ENCODE results near the gene ETS2. TPM values are rescaled to one million over a fixed set of nuclear protein-coding genes. Genes with fewer than 3 reads are reported as not detected.
A peak's percentile ranks its signal among the peaks of the same experiment; 100 is the strongest.

Gene ETS2
- polyA plus RNA-seq, 1 donor from 2014 or later, result 2.8 TPM

DNA sequence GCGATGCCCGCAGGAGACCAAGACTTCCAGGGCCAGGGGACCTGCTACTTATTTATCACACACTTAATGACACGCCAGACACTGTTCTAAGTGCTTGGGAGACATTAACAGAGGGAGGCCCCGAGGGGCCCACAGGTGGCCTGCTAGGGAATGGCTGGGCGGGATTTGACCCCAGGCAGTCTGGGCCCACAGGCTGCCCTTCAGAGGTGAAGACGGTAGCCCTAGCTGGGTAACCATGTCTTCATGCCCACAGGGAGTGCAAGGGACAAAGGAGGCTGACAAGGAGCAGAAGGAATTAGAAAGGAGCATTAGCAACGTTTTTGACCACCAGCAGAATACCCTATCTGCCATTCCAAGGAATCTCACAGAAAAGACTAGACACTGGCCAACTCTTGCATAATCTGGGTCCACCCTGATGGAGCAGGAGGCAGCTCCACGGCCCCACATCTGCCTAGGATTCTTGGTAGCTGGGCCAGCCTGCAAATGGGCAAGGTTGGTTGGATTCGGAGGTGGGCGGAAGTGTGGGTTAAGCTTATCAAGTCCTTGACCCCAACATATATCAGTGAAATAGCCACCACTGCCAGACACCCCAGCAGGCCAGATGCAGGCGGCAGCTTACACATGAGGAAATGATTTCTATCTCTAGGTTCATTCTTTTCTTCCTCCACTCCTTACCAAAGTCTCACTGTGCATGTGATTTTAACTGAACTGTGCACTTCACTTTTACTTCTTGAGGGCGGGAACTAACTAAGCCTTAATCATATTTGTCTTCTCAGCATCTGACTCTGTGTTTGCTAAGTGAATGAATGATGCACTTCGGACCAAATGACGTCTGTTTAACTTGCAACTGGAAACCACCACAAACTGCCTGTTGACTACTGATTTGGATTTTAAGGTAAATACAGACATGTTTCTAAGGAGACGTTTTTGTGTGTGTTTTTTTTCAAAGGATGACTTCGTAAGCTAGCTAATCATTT, 3.4 kb upstream of the ETS2 start:
- H3K4me1 Mint-ChIP-seq, result peaks cover 9 to 11% (median 10%) of the 10 kb centered on the region in 3 donors
- no peaks in the 10 kb centered on the region for H3K36me3 Mint-ChIP-seq
- H3K4me3 Mint-ChIP-seq, result peak overlapping the region in 1 of 4 donors; percentile 79
- H3K27me3 Mint-ChIP-seq, result peaks cover 21% of the 10 kb centered on the region
- no peaks in the 10 kb centered on the region for H3K9me3 Mint-ChIP-seq
- H3K27ac Mint-ChIP-seq, result peak overlapping the region in 1 of 3 donors; percentile 74

DNA sequence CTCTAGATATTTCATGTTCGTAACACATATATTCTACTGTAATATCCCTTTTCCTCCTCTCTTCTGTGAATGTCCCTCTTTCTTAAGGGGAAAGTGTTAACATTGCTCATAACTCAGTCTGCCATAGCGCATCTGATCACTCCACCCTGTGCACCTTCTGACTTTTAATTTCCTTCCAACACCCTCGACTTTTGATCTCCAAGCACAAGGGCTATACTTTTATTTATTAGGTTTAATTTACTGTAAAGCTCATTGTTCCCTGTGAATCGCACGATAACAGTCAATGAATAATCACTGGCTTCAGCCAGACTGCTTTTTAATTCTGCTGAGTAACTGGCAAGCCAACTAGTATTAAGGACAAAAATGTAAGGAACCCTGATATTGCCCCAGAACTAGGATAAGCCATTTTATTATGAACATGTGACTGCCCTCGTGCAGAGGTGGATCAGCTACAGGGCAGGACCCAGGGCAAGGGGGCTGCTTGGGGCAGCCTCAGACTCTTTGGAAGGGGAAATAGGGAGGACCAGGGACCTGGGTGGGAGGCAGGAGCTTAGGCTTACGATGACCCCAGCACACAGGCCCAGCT, 2.6 kb upstream of the ETS2 start:
- Mint-ChIP-seq H3K4me1 (peaks cover 9 to 19% (median 17%) of the 10 kb centered on the region in 3 donors), H3K4me3 (peak overlapping the region in 1 of 4 donors; percentile 79), H3K27me3 (peaks cover 21% of the 10 kb centered on the region), H3K27ac (no peak overlapping the region), H3K36me3 (no peaks in the 10 kb centered on the region), H3K9me3 (no peaks in the 10 kb centered on the region)

DNA sequence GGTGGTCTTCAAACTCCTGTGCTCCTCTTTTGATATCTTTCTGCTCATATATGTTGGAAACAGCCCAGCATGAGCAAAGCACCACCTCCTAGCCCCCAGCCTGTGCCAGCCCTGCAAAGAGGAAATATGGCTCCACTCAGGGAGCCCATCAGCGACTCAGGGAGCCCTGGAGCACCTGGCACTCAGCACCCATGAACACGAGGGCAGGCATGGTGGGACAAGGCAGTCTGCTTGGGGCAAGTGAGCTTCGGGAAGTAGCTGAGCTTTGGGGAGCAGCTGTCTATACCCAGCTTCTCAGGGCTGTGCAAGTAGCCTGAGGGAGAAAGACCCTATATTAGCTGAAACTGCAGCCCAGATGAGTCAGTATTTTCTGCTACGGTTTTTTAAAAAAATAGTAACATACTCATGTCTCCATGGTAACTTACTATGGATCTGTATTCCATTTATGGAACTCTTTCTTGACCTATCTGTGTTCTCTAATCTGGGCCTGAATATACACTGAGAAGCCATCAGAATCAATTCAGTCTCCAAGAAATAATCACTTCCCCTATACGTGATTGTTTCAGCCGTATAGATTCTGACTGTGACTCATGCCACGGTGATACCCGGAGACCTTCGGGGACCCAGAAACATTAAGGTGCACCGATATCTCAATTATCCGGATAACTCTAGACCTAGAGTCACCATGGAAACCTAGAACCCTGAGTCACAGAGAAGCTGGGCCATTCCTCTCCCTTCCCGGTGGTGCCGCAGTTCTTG, 1.5 kb upstream of the ETS2 start:
- H3K27me3 Mint-ChIP-seq, result peaks cover 21% of the 10 kb centered on the region
- H3K27ac Mint-ChIP-seq, result no peak overlapping the region
- H3K4me1 Mint-ChIP-seq, result peaks cover 9 to 20% (median 17%) of the 10 kb centered on the region in 3 donors
- no peaks in the 10 kb centered on the region for H3K9me3 Mint-ChIP-seq
- H3K4me3 Mint-ChIP-seq, result peak overlapping the region; percentile 79 to 86 (median 82)
- no peaks in the 10 kb centered on the region for H3K36me3 Mint-ChIP-seq

DNA sequence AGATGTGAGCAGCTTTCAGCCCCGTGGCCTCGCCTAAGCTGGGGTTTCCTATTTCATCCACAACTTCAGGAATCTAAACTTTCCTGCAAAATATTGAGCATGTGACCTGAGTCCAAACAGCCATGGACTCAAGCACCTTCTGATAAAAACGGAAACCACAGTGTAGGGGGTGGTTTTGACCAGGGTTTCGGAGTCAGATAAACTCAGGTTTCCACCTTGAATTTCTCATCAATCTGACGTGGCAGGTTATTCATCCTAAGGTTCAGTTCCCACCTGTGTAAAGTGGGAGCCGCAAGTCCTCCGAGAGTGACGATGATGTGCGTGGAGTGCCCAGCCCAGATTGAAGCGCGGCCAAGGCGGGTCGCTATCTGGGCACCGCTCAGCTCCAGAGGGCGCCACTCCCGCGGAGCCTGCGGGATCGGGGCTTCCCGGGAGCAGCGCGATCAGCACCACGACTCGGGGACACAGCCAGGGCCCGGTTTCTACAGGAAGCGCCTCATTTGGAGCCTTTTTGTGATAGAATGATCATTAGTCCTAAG, 871 bp upstream of the ETS2 start:
- peaks cover 9 to 22% (median 17%) of the 10 kb centered on the region in 3 donors for H3K4me1 Mint-ChIP-seq
- H3K36me3 Mint-ChIP-seq, result no peaks in the 10 kb centered on the region
- H3K27ac Mint-ChIP-seq, result no peak overlapping the region
- H3K4me3 Mint-ChIP-seq, result peak overlapping the region; percentile 79 to 86 (median 82)
- no peaks in the 10 kb centered on the region for H3K9me3 Mint-ChIP-seq
- peaks cover 21% of the 10 kb centered on the region for H3K27me3 Mint-ChIP-seq

DNA sequence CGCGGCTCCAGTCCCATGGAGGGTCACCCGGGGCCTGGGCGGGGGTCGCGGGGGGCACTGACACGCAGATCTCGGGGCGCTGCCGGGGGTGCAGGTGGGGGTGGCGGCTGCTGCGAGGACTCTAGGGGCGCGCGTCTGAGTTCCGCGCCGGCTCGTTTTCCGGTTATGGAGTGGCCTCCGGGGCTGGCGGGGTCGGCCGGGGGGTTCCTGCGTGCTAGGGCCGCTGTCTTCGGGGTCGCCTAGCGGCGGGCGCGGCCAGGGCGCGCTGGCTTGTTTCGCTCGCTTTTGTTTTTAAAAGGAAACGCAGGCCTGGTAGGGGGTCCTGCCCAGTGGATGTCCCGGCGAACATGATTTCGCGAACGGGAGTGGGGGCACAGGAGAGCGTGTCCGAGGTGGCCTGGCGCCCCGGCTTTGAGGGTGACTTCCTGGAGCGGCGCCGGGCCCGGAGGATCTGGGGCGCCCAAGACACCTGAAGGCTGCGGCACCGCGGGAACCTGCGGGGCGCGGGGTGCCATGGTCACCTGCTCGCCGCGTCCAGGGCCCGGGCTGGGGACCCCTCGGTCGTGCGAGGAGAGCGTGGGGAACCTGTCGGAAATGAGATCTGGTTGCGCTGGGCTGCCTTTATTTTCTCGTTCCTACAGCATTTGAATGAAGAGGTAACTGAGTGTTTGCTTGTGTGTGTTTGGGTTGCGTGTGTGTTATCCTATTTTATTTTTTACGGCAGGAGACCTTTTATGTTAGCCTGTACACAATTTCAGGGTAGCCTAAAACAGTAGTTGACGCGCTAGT, 618 bp downstream of the ETS2 start:
- H3K4me3 Mint-ChIP-seq, result peak overlapping the region; percentile 80 to 88 (median 86)

DNA sequence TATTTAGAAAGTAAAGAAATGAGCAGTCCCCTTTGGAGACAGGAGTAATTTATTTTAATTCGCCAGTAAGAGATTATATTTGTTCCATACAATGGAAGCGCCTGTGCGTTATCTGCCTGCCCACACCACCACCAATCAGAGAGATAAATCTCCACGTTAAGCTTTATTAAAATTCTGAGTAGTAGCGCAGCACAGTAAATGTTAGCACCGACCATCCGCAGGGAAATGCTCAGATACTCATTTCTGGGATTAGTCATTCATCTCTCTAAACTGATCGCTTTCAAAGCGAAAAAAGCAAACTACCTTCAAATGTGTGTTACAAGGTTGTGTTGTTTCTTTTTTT, 1.2 kb downstream of the ETS2 start:
- Mint-ChIP-seq H3K9me3 (no peaks in the 10 kb centered on the region), H3K4me1 (peaks cover 9 to 22% (median 17%) of the 10 kb centered on the region in 3 donors), H3K4me3 (peak overlapping the region; percentile 80 to 88 (median 86)), H3K27ac (peak overlapping the region in 1 of 3 donors; percentile 3), H3K27me3 (peaks cover 23% of the 10 kb centered on the region), H3K36me3 (no peaks in the 10 kb centered on the region)

More for the DNA sequence above, 618 bp downstream of the ETS2 start:
- H3K36me3 Mint-ChIP-seq, result no peaks in the 10 kb centered on the region
- peaks cover 9 to 22% (median 17%) of the 10 kb centered on the region in 3 donors for H3K4me1 Mint-ChIP-seq
- H3K27me3 Mint-ChIP-seq, result peaks cover 21% of the 10 kb centered on the region
- H3K9me3 Mint-ChIP-seq, result no peaks in the 10 kb centered on the region
- peak overlapping the region in 1 of 3 donors; percentile 3 for H3K27ac Mint-ChIP-seq

DNA sequence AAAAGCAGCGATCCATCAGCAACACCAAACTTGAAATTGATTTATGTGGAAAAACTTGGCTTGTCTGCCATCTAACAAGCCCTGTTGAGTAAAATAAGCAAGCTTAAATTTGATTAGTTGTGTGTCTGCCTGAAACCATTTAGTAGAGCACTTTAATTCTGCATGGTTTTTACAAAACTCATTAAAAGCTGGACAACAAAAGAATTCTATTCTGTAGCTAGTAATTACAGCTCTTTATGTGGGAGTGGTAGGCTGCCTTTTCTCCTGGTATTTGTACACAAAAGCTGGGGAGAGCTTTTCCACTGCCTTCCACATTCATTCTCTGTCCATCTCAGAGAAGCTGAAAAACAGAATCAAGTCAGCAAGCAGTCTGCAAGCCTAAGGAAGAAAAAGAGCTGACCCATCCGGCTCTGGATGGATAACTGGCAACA, 1.7 kb downstream of the ETS2 start:
- H3K36me3 Mint-ChIP-seq, result no peaks in the 10 kb centered on the region

DNA sequence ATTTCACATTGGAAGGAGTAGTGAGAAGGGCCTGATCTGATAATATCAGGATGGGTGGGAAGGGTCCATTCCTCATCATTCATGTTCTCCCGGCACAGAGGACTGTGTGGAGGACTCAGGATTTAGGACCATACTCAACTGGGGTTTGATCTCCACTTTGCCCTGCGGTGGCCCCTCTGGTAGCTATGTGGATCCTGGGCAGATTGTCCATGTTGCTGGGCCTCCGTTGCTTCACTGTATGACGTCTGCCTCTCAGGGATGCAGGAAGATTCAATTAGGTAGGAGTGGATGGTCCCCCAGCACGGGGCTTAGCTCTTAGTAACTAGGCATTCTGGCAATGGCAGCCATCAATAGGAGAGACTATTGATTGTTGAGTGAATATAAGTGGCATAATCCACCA, 2.3 kb downstream of the ETS2 start:
- Mint-ChIP-seq H3K36me3 (no peaks in the 10 kb centered on the region), H3K27me3 (peaks cover 23% of the 10 kb centered on the region), H3K4me3 (peak overlapping the region in 2 of 4 donors; percentile 50 to 86), H3K9me3 (no peaks in the 10 kb centered on the region), H3K4me1 (peaks cover 9 to 22% (median 17%) of the 10 kb centered on the region in 3 donors), H3K27ac (peak overlapping the region in 1 of 3 donors; percentile 69)

More for the DNA sequence above, 1.7 kb downstream of the ETS2 start:
- Mint-ChIP-seq H3K4me3 (peak overlapping the region in 3 of 4 donors; percentile 73 to 86 (median 80)), H3K27me3 (peaks cover 23% of the 10 kb centered on the region), H3K4me1 (peaks cover 9 to 22% (median 17%) of the 10 kb centered on the region in 3 donors), H3K27ac (no peak overlapping the region), H3K9me3 (no peaks in the 10 kb centered on the region)

DNA sequence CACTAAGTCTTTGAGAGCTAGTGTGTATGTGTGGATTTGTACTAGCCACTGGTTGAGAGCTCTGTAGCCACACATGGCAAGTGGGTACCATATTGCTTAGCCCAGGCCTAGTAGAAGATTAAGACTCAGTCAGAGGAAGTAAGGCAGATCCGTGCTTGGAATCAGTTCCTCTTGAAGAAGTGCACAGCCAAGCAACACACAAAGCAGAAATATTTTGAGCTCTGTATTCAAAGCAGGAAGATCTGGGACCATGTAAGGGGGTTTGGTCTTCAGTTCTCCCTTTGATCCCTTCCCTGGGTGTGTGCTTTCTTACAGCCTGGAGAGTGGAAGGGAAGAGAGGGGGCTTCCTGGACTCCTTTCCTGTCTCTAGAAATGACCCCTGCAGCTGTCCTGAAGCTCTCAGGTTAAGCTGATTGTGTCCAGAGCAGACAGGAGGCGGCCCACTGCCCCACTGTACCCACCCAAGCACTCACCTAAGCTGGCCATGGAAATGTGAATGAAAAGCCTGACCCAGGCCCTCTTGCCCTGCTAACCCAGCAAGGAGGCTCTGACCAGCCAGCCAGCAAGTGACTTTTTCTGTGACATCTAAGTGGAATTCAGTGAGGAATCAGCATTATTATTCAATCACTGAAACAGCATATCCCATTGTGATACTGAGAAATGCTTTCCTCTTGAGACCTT, 3.6 kb downstream of the ETS2 start:
- H3K9me3 Mint-ChIP-seq, result no peaks in the 10 kb centered on the region
- no peak overlapping the region for H3K4me3 Mint-ChIP-seq
- no peak overlapping the region for H3K27ac Mint-ChIP-seq
- no peaks in the 10 kb centered on the region for H3K36me3 Mint-ChIP-seq
- peaks cover 9 to 22% (median 17%) of the 10 kb centered on the region in 3 donors for H3K4me1 Mint-ChIP-seq
- peaks cover 13% of the 10 kb centered on the region for H3K27me3 Mint-ChIP-seq

DNA sequence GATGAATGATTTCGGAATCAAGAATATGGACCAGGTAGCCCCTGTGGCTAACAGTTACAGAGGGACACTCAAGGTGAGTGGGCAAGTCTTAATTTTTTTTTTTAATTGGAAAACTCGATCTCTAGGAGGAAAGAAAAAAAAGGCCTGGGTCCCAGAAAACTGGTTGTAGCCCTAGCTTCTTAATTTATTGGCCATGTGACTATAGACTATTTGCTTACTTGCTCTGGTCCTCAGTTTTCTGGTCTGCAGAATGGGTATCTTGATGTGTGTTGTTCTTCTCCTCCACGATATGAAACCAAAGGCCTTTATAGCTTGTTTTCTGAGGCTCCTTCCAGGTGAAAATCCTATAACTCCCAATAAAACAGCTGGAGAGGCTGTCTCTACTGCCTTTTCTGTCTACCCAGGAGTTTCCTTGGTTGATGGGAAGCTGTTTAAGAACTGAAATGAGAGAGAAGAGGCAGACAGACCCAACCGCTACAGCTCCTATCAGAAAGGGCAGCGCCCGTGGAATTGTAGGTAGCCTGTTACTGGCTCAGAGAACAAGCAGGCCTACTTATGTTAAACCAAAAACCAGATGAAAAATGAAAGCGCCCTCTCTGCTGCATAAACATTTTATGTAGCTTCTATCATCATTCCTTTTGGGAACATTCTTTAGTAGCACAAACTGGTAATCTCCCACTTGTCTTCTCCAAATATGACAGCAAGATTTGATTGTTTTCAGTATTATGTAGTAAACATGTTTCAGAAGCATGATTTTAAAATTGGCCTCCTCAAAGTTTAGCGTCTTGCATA, 4.5 kb downstream of the ETS2 start:
- Mint-ChIP-seq H3K36me3 (no peaks in the 10 kb centered on the region), H3K4me3 (no peak overlapping the region), H3K27ac (no peak overlapping the region), H3K27me3 (peaks cover 4% of the 10 kb centered on the region), H3K9me3 (no peaks in the 10 kb centered on the region), H3K4me1 (peaks cover 5 to 17% (median 13%) of the 10 kb centered on the region in 3 donors)

DNA sequence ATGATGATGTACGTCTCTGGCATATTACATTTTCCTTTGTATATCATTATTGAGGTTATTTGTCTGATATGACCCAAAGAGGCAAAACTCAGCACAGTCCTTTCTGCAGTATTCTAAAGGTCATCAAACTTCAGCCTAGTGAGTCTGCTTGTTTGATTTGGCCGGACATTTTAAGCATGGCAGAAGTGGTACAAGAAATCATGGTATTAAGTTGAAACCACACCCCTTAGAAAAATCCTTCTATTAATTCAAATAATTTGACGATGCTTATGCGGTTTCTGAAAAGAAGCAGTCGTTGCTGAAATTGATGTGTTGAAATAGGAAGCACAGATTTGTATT, 5.1 kb downstream of the ETS2 start:
- Mint-ChIP-seq H3K4me1 (peaks cover 5 to 17% (median 13%) of the 10 kb centered on the region in 3 donors), H3K9me3 (no peaks in the 10 kb centered on the region), H3K27me3 (peaks cover 3% of the 10 kb centered on the region), H3K36me3 (no peaks in the 10 kb centered on the region), H3K4me3 (no peak overlapping the region), H3K27ac (no peak overlapping the region)

DNA sequence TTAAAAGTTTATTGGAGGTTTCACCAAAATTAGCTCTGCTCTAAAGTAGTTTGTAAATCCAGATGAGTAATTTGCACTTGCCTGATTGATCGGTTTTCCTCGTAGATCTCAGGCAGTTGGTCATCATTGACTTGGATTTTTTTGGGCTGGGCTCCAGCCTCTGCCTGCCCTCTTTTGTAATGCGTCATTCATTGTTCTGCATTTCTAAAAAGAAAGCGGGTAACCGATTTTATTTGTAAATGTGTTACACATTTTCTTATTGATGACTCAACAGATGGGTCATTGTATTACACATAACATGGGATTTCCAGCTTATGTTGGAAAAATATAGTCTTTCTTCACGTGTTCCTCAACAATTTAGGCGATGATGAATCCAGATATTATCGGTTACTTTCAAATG, 5.5 kb downstream of the ETS2 start:
- Mint-ChIP-seq H3K27me3 (peaks cover 3% of the 10 kb centered on the region), H3K9me3 (no peaks in the 10 kb centered on the region), H3K4me3 (no peak overlapping the region), H3K27ac (no peak overlapping the region), H3K36me3 (peaks cover 1% of the 10 kb centered on the region), H3K4me1 (peaks cover 5 to 17% (median 13%) of the 10 kb centered on the region in 3 donors)

DNA sequence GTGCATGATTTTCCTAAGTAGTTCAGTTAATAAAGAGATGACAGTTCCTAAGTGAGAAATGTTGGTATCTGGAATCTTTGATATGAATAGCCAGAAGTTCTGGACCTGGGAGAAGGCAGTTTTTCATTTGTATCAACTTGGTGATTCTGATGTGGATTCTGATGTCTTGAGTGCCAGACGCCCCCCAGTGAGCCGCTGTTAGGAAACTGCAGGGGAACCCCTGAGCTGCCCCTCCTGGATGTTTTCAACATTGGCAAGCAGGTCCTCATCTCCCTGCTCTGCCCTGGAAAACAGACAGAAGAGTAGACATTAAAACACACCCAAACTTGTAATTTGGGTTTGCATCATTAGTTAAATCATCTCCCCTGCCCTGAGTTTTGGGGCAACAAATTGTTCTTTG, 7.4 kb downstream of the ETS2 start:
- Mint-ChIP-seq H3K27ac (no peak overlapping the region), H3K9me3 (no peaks in the 10 kb centered on the region), H3K36me3 (peaks cover 7% of the 10 kb centered on the region), H3K4me3 (no peak overlapping the region), H3K27me3 (peaks cover 3% of the 10 kb centered on the region), H3K4me1 (peaks cover 0 to 2% (median 0%) of the 10 kb centered on the region in 3 donors)

Measured in IgD-negative memory B cell (primary cell).